ENCODE results near the gene BTG4. TPM values are rescaled to one million over a fixed set of nuclear protein-coding genes. Genes with fewer than 3 reads are reported as not detected.

BTG4 gene
- total and polyA plus RNA-seq, 5 donors from 2014 or later: 0.23 TPM; not detected in 4

DNA sequence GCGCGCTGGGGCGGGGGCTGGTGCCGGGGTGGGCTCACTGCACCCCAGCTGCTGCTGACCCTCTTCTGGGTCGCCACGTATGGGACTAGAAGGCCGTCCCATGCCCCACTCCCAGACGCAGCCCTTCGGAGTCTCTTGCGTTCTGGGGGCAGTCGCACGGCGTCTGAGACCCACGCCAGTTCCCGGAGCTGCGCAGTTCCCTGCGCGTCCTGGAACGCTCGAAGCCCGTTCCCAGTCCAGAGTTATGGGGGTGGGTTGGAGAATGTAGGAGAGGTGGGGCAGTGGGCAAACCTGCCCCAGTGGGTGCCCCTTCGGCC lies 28.7 kb upstream of the BTG4 start:
- no peak for DNase-seq
- Histone ChIP-seq H3K27me3 (ENCODE audit: control insufficient read depth, insufficient read depth, low read length) (peaks cover 2% of the 10 kb centered on the region), H3K9me3 (ENCODE audit: control insufficient read depth in 2 of 2, low read length in 2 of 2) (no peaks in the 10 kb centered on the region), H3K27ac (ENCODE audit: insufficient read depth, low read length, poor library complexity, severe bottlenecking) (peak overlapping the region; percentile 43), H3K4me3 (ENCODE audit: low read depth, low read length) (peak overlapping the region; percentile 23), H3K4me1 (ENCODE audit: control insufficient read depth, insufficient read depth, low read length, poor library complexity, severe bottlenecking) (peaks cover 30% of the 10 kb centered on the region), H3K36me3 (ENCODE audit: control insufficient read depth, insufficient read depth, low read length) (no peaks in the 10 kb centered on the region)
- Mint-ChIP-seq H3K36me3 (peaks cover 4% of the 10 kb centered on the region), H3K4me1 (peaks cover 14 to 34% (median 18%) of the 10 kb centered on the region in 4 donors), H3K27ac (no peak overlapping the region), H3K27me3 (peaks cover 19% of the 10 kb centered on the region), H3K9me3 (no peaks in the 10 kb centered on the region), H3K4me3 (peak overlapping the region in 3 of 4 donors; percentile 68 to 87 (median 84))
- ATAC-seq (ENCODE audit: low read depth in 2 of 2): no peak

DNA sequence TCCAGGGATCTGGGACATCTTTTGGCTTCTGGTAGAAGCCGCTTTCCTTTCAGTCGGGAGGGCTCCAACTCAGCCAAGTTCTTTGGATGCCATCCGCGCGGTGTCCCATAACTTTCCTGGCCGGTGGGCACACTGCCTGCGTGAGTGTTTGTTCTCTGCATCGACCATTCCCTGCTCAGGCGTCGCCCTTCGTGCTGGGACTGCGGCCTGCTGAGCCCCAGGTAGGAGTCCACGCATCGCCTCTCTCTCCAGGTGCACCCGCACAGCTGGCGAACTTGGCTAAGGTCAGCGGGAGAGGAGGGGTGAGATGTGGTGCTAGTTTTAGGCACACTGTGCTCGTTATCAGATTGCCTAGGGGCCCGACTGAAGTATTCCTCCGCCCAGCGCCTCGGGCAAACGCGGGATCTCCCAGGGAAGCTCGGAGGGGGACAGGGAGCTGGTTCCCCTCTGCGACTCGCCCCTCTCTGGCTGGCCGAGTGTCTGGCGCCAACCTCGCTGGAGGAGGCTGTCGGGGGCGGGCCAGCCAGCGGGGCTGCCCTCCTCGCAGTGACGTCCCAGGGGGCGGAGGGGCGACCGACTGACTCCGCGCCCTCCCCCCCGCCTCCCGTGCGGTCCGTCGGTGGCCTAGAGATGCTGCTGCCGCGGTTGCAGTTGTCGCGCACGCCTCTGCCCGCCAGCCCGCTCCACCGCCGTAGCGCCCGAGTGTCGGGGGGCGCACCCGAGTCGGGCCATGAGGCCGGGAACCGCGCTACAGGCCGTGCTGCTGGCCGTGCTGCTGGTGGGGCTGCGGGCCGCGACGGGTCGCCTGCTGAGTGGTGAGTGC lies 28.1 kb upstream of the BTG4 start, which contains the start of gene LAYN:
Gene LAYN, plus strand, starts transcription at position 607 of the 823 bp plus-strand sequence. Its CDS starts 124 bp downstream, at position 731.
- peaks cover 2% of the 10 kb centered on the region for H3K27me3 ChIP-seq (ENCODE audit: control insufficient read depth, insufficient read depth, low read length)
- no peaks in the 10 kb centered on the region for H3K9me3 ChIP-seq (ENCODE audit: control insufficient read depth in 2 of 2, low read length in 2 of 2)
- peaks cover 19% of the 10 kb centered on the region for H3K27me3 Mint-ChIP-seq

DNA sequence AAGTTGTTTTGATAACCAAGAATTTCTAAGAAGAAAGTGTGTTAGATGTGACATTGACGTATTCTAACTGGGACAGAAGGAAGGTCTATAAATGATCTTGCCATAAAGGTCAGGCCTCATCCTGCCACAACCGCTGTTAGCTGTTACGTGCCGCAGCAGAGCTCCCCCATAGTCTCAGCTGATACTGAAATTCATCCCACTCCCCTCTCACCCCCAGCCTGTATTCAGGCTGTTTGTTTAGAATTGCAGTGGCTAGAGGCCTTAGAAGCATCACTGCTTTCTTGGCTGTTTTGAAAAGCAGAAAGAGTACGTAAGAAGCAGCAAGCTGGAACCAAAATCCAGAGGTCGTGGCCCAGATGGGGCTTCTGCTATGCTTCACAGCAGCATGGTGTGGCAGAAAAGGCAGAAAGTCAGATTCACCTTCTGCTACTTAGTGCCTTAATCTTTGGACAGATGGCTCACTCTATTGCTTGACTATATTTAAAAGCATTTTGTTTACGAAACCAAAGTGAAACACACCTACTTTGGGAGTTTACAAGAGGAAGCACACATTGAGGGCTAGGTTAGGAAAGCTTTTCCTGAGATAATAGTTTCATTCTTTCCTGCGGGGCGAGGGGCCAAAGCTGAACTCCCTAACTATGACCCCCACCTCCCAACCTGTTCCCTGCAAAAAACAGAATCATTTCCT lies 27.4 kb upstream of the BTG4 start:
- peak overlapping the region; percentile 75 to 90 (median 87) for H3K27ac Mint-ChIP-seq
- H3K27ac ChIP-seq (ENCODE audit: insufficient read depth, low read length, poor library complexity, severe bottlenecking): peak overlapping the region; percentile 73
- no peaks in the 10 kb centered on the region for H3K36me3 ChIP-seq (ENCODE audit: control insufficient read depth, insufficient read depth, low read length)
- peaks cover 0 to 1% (median 0%) of the 10 kb centered on the region in 7 donors for H3K9me3 Mint-ChIP-seq
- peak overlapping the region; percentile 70 for H3K4me3 ChIP-seq (ENCODE audit: low read depth, low read length)
- H3K36me3 Mint-ChIP-seq: no peaks in the 10 kb centered on the region
- peaks cover 14 to 34% (median 18%) of the 10 kb centered on the region in 4 donors for H3K4me1 Mint-ChIP-seq
- H3K4me1 ChIP-seq (ENCODE audit: control insufficient read depth, insufficient read depth, low read length, poor library complexity, severe bottlenecking): peaks cover 30% of the 10 kb centered on the region
- peak; percentile 76 to 79 for ATAC-seq (ENCODE audit: low read depth in 2 of 2)
- no peaks in the 10 kb centered on the region for H3K9me3 ChIP-seq (ENCODE audit: control insufficient read depth in 2 of 2, low read length in 2 of 2)
- H3K27me3 ChIP-seq (ENCODE audit: control insufficient read depth, insufficient read depth, low read length): peaks cover 2% of the 10 kb centered on the region
- H3K27me3 Mint-ChIP-seq: peaks cover 19% of the 10 kb centered on the region
- peak overlapping the region; percentile 81 to 92 (median 88) for H3K4me3 Mint-ChIP-seq
- DNase-seq: peak in 2 of 3 donors; percentile 55 to 82

More for the DNA sequence above, 28.1 kb upstream of the BTG4 start, which contains the start of gene LAYN:
- peak within 1 kb of the TSS; percentile 84 to 93 (median 90) for H3K4me3 Mint-ChIP-seq
- H3K4me1 Mint-ChIP-seq: peaks cover 14 to 34% (median 18%) of the 10 kb centered on the region in 4 donors
- Histone ChIP-seq H3K4me1 (ENCODE audit: control insufficient read depth, insufficient read depth, low read length, poor library complexity, severe bottlenecking) (peaks cover 30% of the 10 kb centered on the region), H3K27ac (ENCODE audit: insufficient read depth, low read length, poor library complexity, severe bottlenecking) (peak within 1 kb of the TSS; percentile 73), H3K36me3 (ENCODE audit: control insufficient read depth, insufficient read depth, low read length) (no peaks in the 10 kb centered on the region), H3K4me3 (ENCODE audit: low read depth, low read length) (peak within 1 kb of the TSS; percentile 70)
- DNase-seq: peak; percentile 61 to 81 (median 64)
- peak; percentile 41 to 54 for ATAC-seq (ENCODE audit: low read depth in 2 of 2)
- H3K36me3 Mint-ChIP-seq: peaks cover 2% of the 10 kb centered on the region
- peak within 1 kb of the TSS; percentile 75 to 90 (median 87) for H3K27ac Mint-ChIP-seq
- peaks cover 0 to 1% (median 0%) of the 10 kb centered on the region in 7 donors for H3K9me3 Mint-ChIP-seq

DNA sequence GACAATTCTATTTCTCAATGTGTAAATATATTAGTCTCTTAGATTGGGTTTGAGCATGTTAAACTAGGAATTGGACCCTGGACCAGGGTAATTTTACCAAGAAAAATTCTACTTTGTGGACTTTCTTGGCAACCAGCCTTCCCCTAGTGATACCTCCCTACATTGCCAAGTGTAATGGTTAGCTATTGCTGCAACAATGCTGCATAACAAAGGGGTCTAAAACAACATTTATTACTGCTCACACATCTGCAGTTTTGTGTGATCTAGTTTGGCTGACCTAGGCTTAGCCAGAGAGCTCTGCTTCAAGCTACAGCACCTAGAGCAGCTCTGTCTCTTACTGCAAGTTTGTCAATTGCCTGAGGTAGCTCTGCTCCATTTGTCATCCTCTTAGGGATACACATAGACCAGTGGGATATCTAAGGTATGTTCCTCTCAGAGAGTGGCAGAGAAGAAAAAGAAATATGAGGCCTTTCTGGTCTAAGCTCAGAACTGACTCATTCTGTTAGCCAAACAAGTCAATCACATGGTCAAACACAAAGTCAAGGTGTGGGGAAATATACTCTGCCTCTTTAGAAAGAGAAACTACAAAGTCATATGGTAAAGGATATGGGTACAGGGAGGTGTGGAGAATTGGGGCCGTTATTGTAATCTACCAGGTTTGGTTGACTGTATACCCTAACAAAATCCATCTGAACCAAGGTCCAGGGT lies 26.4 kb upstream of the BTG4 start:
- H3K4me3 Mint-ChIP-seq: peak overlapping the region; percentile 81 to 92 (median 88)
- H3K27me3 ChIP-seq (ENCODE audit: control insufficient read depth, insufficient read depth, low read length): peaks cover 2% of the 10 kb centered on the region
- H3K27me3 Mint-ChIP-seq: peaks cover 15% of the 10 kb centered on the region

DNA sequence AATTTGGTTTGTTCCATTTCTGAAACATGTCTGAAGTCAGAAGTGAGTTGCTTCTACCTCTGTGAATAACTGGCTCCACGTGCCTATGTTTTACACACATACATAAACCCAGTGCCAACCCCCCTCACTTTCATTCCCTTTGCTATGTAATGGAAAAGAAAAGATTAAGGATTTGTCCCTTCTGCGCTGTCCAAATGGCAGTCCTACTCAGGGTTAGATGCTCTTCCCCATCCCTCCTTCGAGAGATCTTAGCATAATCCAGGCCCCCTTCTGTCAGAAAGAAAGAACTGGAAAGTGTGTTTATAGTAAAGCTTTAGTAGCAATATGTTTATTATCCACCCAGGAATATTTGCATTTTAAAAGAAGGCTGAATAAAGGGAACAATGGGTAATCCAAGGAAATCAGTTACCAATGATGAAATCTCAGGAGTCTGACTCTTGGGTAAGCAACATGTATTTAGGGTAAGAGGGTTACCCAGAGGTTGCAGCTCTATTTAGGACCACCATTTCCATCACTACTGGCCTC lies 25.2 kb upstream of the BTG4 start:
- no peaks in the 10 kb centered on the region for H3K36me3 Mint-ChIP-seq
- H3K27ac Mint-ChIP-seq: no peak overlapping the region
- ATAC-seq (ENCODE audit: low read depth in 2 of 2) (no peak), DNase-seq (no peak)
- Histone ChIP-seq H3K4me3 (ENCODE audit: low read depth, low read length) (no peak overlapping the region), H3K9me3 (ENCODE audit: control insufficient read depth in 2 of 2, low read length in 2 of 2) (no peaks in the 10 kb centered on the region), H3K36me3 (ENCODE audit: control insufficient read depth, insufficient read depth, low read length) (no peaks in the 10 kb centered on the region), H3K27me3 (ENCODE audit: control insufficient read depth, insufficient read depth, low read length) (peaks cover 2% of the 10 kb centered on the region), H3K27ac (ENCODE audit: insufficient read depth, low read length, poor library complexity, severe bottlenecking) (no peak overlapping the region), H3K4me1 (ENCODE audit: control insufficient read depth, insufficient read depth, low read length, poor library complexity, severe bottlenecking) (peaks cover 31% of the 10 kb centered on the region)
- no peak overlapping the region for H3K4me3 Mint-ChIP-seq
- peaks cover 0 to 1% (median 0%) of the 10 kb centered on the region in 7 donors for H3K9me3 Mint-ChIP-seq
- H3K27me3 Mint-ChIP-seq: peaks cover 14% of the 10 kb centered on the region
- H3K4me1 Mint-ChIP-seq: peaks cover 13 to 34% (median 14%) of the 10 kb centered on the region in 4 donors

More for the DNA sequence above, 26.4 kb upstream of the BTG4 start:
- peak overlapping the region; percentile 73 for H3K27ac ChIP-seq (ENCODE audit: insufficient read depth, low read length, poor library complexity, severe bottlenecking)
- no peaks in the 10 kb centered on the region for H3K36me3 ChIP-seq (ENCODE audit: control insufficient read depth, insufficient read depth, low read length)
- DNase-seq (peak in 2 of 3 donors; percentile 25 to 80), ATAC-seq (ENCODE audit: low read depth in 2 of 2) (peak; percentile 52)
- H3K27ac Mint-ChIP-seq: peak overlapping the region; percentile 75 to 90 (median 87)
- peak overlapping the region; percentile 70 for H3K4me3 ChIP-seq (ENCODE audit: low read depth, low read length)
- H3K4me1 ChIP-seq (ENCODE audit: control insufficient read depth, insufficient read depth, low read length, poor library complexity, severe bottlenecking): peaks cover 30% of the 10 kb centered on the region
- no peaks in the 10 kb centered on the region for H3K36me3 Mint-ChIP-seq
- peaks cover 0 to 1% (median 0%) of the 10 kb centered on the region in 7 donors for H3K9me3 Mint-ChIP-seq
- H3K9me3 ChIP-seq (ENCODE audit: control insufficient read depth in 2 of 2, low read length in 2 of 2): no peaks in the 10 kb centered on the region
- H3K4me1 Mint-ChIP-seq: peaks cover 14 to 34% (median 18%) of the 10 kb centered on the region in 4 donors

DNA sequence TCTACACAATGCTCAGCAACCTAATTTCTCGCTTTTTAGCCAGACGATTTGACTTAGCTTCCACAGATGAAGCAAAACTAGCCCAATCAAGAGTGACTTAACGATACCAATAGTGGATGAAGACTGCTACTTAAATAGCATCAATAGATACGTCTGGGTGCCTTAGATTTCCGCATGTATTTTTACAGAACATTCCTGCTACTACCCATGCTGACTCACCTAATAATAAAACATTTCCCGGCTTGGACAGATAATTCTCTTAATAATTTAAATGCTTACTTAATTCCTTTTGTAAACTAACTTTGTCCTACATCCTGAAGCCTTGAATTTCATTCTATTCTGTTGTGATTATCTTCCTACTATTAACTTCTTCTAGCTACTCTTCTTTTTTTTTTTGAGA lies 23.1 kb upstream of the BTG4 start:
- DNase-seq (no peak), ATAC-seq (ENCODE audit: low read depth in 2 of 2) (no peak)
- H3K36me3 Mint-ChIP-seq: no peaks in the 10 kb centered on the region
- Histone ChIP-seq H3K9me3 (ENCODE audit: control insufficient read depth in 2 of 2, low read length in 2 of 2) (no peaks in the 10 kb centered on the region), H3K4me1 (ENCODE audit: control insufficient read depth, insufficient read depth, low read length, poor library complexity, severe bottlenecking) (peaks cover 28% of the 10 kb centered on the region), H3K27me3 (ENCODE audit: control insufficient read depth, insufficient read depth, low read length) (no peaks in the 10 kb centered on the region), H3K4me3 (ENCODE audit: low read depth, low read length) (no peak overlapping the region), H3K36me3 (ENCODE audit: control insufficient read depth, insufficient read depth, low read length) (no peaks in the 10 kb centered on the region), H3K27ac (ENCODE audit: insufficient read depth, low read length, poor library complexity, severe bottlenecking) (no peak overlapping the region)
- H3K27ac Mint-ChIP-seq: no peak overlapping the region
- H3K9me3 Mint-ChIP-seq: peaks cover 0 to 1% (median 0%) of the 10 kb centered on the region in 7 donors
- H3K4me1 Mint-ChIP-seq: peaks cover 15 to 32% (median 18%) of the 10 kb centered on the region in 4 donors
- H3K4me3 Mint-ChIP-seq: no peak overlapping the region
- H3K27me3 Mint-ChIP-seq: peaks cover 5% of the 10 kb centered on the region

DNA sequence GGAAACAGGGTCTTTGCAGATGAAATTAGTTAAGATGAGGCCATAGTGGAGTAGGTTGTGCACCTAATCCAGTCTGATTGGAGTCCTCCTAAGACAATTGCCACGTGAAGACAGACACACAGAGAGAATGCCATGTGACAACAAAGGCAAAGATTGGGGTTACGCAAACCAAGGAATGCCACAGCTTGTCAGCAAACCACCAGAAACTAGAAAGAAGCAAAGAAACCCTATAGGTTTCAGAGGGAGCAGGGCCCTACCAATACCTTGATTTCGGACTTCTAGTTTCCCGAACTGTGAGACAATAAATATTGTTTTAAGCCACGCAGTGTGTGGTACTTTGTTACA lies 20.2 kb upstream of the BTG4 start:
- Histone ChIP-seq H3K27ac (ENCODE audit: insufficient read depth, low read length, poor library complexity, severe bottlenecking) (peak overlapping the region; percentile 78), H3K27me3 (ENCODE audit: control insufficient read depth, insufficient read depth, low read length) (no peaks in the 10 kb centered on the region), H3K36me3 (ENCODE audit: control insufficient read depth, insufficient read depth, low read length) (no peaks in the 10 kb centered on the region), H3K9me3 (ENCODE audit: control insufficient read depth in 2 of 2, low read length in 2 of 2) (no peaks in the 10 kb centered on the region), H3K4me1 (ENCODE audit: control insufficient read depth, insufficient read depth, low read length, poor library complexity, severe bottlenecking) (peaks cover 17% of the 10 kb centered on the region), H3K4me3 (ENCODE audit: low read depth, low read length) (peak overlapping the region; percentile 4)
- H3K27ac Mint-ChIP-seq: peak overlapping the region; percentile 21 to 94 (median 41)
- peaks cover 10 to 29% (median 16%) of the 10 kb centered on the region in 4 donors for H3K4me1 Mint-ChIP-seq
- ATAC-seq (ENCODE audit: low read depth in 2 of 2) (no peak), DNase-seq (no peak)
- no peaks in the 10 kb centered on the region for H3K27me3 Mint-ChIP-seq
- no peaks in the 10 kb centered on the region for H3K36me3 Mint-ChIP-seq
- H3K4me3 Mint-ChIP-seq: peak overlapping the region in 2 of 4 donors; percentile 35 to 45
- H3K9me3 Mint-ChIP-seq: peaks cover 0 to 1% (median 0%) of the 10 kb centered on the region in 7 donors

Measured in CD4-positive, CD25-positive, alpha-beta regulatory T cell (primary cell).